Fibroblast of mammary gland (primary cell): ENCODE measurements around the gene SOCS3.

Experiments used
- DNase-seq: peaks from one replicate; pipeline ENCODE4 v3.0.0-alpha.2; 2010; ENCODE audit warnings: low read depth
- H3K4me3 ChIP-seq: 2 replicates; pipeline ENCODE4 v1.5.1; 2011; ENCODE audit warnings: low read depth, mild to moderate bottlenecking, low read length, moderate library complexity; ENCODE audit not compliant: control insufficient read depth
- CTCF ChIP-seq: conservative IDR thresholded peaks from 2 replicates; pipeline ENCODE4 v1.5.1; 2011; ENCODE audit warnings: low read depth, low read length, inconsistent platforms; ENCODE audit not compliant: control insufficient read depth, insufficient read depth

Gene SOCS3

DNA sequence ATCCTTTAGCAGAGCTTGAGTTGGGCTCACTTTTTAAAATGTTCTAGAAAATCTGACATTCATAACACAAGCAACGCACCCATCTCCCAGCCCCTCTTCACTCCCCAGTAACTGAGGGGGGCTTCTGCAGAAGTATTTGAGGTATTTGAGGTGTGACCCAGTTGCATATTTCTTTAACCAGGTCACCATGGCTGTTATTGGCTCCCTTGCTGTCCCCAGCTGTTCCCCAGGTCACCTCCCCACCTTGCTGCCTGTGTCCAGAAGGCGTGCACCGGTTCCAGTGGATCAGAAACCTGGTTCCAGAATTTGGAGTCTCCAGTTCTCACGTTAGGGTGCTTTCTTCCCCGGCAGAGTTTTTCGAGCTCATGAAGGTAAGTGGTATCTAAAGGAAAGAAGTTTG, 32.4 kb upstream of the SOCS3 start:
- H3K4me3 ChIP-seq = no peak overlapping the region
- TF ChIP-seq CTCF = no peak
- no peak for DNase-seq

DNA sequence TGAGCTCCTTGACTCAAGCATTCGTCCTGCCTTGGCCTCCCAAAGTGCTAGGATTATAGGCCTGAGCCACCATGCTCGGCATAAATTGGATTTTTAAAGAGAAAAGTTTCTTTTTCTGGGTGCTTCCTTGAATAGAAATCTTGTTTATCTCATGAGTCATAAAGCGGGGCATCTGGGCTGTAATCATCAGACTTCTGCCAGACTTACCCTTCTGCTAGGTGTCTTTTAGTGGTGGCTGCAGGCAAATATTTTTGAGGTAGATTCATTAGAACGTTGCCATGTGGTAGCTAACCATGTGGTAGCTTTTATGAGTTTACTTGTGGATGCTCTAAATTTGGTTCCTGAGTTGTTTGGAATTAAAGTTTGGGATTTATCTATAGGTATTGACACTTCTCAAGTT, 32.0 kb upstream of the SOCS3 start:
- no peak for TF ChIP-seq CTCF
- H3K4me3 ChIP-seq = no peak overlapping the region
- peak; percentile 54 for DNase-seq

- no peak for DNase-seq
- no peak overlapping the region for H3K4me3 ChIP-seq
- TF ChIP-seq CTCF = no peak
These were observed 31.2 kb upstream of the SOCS3 start for GRCh38 chr17:78391051-78391431.

- DNase-seq = peak; percentile 99
- peak; percentile 1 for TF ChIP-seq CTCF
These were observed 30.6 kb upstream of the SOCS3 start for GRCh38 chr17:78390241-78391050.

GRCh38 chr17:78387977-78388941, 28.4 kb upstream of the SOCS3 start:
- DNase-seq = no peak
- TF ChIP-seq CTCF = no peak
- no peak overlapping the region for H3K4me3 ChIP-seq

More at GRCh38 chr17:78390241-78391050, 30.6 kb upstream of the SOCS3 start:
- no peak overlapping the region for H3K4me3 ChIP-seq

- no peak for DNase-seq
- TF ChIP-seq CTCF = no peak
- H3K4me3 ChIP-seq = no peak overlapping the region
These were observed 24.8 kb upstream of the SOCS3 start for GRCh38 chr17:78384479-78385175.
